ENCODE data around the gene TAF1C. TPM values are rescaled to one million over a fixed set of nuclear protein-coding genes. Genes with fewer than 3 reads are reported as not detected.
"Not testable (repeated sequence)": the region's sequence is repeated elsewhere in the genome, so short reads cannot be mapped to it uniquely, and the experiment has no call there.

TAF1C gene
- total and polyA plus RNA-seq, 3 donors from 2014 or later: 42.1 to 101 (median 101) TPM

DNA sequence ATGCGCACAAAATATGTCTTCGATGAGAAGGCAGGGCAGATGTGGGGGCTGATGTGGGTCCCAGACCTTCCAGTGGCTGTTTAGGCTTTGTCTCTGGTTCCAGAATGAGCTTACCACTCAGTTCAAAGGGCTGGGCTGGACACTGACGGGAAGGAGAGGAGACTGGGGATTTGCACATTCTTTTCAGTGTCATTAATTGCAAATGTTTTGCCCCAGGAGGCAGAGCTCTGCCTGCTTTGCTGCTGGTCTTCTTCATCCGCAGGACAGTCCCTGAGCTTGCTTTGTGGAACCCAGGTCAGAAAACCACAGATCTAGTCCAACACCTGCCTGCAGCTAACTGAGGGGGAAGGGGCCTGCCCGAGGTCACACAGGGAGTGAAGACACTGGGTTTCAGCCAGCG lies 32.1 kb upstream of the TAF1C start:
- H3K4me1 ChIP-seq: no peaks in the 10 kb centered on the region
- H3K9me3 ChIP-seq: no peaks in the 10 kb centered on the region
- WGBS, 2 donors: 89 to 94% methylated on average over 5 to 6 of the region's 6 CpGs
- H3K27ac ChIP-seq: no peak overlapping the region
- H3K27me3 ChIP-seq: no peaks in the 10 kb centered on the region
- no peak overlapping the region for H3K4me3 ChIP-seq
- intact Hi-C loops (cut with DNase I; ENCODE audit: low total_unique reads): no loop called here
- H3K36me3 ChIP-seq (ENCODE audit: low read depth, missing control alignments): no peaks in the 10 kb centered on the region
- no peak for TF ChIP-seq POLR2A (IDR thresholded peaks at IDR 0.05)
- TF ChIP-seq, protein P1, sequence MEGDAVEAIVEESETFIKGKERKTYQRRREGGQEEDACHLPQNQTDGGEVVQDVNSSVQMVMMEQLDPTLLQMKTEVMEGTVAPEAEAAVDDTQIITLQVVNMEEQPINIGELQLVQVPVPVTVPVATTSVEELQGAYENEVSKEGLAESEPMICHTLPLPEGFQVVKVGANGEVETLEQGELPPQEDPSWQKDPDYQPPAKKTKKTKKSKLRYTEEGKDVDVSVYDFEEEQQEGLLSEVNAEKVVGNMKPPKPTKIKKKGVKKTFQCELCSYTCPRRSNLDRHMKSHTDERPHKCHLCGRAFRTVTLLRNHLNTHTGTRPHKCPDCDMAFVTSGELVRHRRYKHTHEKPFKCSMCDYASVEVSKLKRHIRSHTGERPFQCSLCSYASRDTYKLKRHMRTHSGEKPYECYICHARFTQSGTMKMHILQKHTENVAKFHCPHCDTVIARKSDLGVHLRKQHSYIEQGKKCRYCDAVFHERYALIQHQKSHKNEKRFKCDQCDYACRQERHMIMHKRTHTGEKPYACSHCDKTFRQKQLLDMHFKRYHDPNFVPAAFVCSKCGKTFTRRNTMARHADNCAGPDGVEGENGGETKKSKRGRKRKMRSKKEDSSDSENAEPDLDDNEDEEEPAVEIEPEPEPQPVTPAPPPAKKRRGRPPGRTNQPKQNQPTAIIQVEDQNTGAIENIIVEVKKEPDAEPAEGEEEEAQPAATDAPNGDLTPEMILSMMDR (IDR thresholded peaks at IDR 0.05): no peak
- DNase-seq: no peak

DNA sequence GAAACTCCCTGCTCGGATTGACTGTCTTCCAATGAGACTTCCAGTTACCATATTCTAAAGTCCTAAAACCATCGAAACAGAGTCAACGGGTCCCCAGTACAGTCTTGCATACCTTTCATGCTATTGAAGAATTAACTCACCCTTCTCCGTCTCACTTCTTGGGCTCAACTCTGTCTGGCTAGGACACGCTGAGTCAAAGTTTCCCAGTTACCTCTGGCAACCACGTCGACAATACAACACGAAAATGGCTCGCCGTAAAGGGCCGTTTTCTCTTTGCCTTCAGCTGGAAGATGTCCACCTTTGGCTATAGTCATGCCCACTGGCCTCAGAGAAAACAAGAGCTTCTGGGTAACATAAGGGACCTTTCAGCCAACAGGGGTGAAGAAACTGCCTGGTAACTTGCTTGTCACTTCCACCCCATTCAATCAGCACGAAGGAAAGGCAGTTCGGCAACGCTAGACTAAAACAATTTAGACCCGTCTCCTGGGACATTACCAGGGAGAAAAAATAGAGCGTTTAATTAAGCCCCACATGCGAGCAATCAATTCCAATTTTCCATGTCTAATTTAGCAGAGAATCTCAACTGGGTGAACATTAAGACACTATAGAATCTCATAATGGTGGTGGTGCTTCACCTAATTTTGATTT lies 31.4 kb upstream of the TAF1C start:
- H3K4me3 ChIP-seq: no peak overlapping the region
- no peaks in the 10 kb centered on the region for H3K4me1 ChIP-seq
- WGBS, 2 donors: 88 to 90% methylated on average over 17 of the region's 17 CpGs
- no peaks in the 10 kb centered on the region for H3K36me3 ChIP-seq (ENCODE audit: low read depth, missing control alignments)
- no peak for DNase-seq
- TF ChIP-seq POLR2A (IDR thresholded peaks at IDR 0.05): no peak
- TF ChIP-seq, protein P1 (IDR thresholded peaks at IDR 0.05): no peak
- no peaks in the 10 kb centered on the region for H3K27me3 ChIP-seq
- intact Hi-C loops (cut with DNase I; ENCODE audit: low total_unique reads): no loop called here
- no peaks in the 10 kb centered on the region for H3K9me3 ChIP-seq
- no peak overlapping the region for H3K27ac ChIP-seq

DNA sequence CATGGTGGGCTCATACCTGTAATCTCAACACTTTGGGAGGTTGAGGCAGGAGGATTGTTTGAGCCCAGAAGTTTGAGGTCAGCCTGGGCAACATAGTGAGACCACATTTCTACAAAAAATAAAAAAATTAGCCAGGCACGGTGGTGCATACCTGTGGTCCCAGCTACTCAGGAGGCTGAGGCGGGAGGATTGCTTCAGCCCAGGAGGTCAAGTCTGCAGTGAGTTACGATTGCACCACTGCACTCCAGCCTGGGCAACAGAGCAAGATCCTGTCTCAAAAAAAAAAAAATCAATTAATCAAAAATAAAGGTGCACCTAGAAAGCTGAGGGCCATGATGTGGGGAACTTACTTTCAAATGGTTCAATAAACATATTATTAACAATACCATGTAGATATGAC lies 29.3 kb upstream of the TAF1C start:
- DNase-seq; H3K27ac ChIP-seq; H3K36me3 ChIP-seq (ENCODE audit: low read depth, missing control alignments); H3K4me3 ChIP-seq; H3K27me3 ChIP-seq; H3K4me1 ChIP-seq; intact Hi-C loops (cut with DNase I; ENCODE audit: low total_unique reads); H3K9me3 ChIP-seq: not testable (repeated sequence)
- 93 to 98% methylated on average over 3 of the region's 3 CpGs for WGBS, 2 donors

DNA sequence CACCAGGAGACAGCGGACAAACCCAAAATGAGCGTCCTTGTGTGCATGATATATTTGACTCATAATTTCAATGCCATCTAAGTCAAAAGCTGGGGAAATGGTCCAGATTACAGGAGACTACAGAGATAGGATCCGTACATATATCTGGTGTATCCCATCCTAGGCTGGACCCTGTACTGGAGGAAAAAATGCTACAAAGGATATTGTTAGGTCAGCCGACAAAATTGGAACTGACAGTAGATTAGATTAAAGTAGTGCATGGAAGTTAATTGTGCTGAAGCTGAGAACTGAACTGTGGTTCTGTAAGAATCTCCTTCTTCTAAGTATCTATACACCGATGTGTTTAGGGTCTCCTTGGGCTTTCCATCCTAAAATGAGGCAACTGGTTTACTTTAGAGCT lies 28.7 kb upstream of the TAF1C start:
- H3K9me3 ChIP-seq: no peaks in the 10 kb centered on the region
- TF ChIP-seq POLR2A (IDR thresholded peaks at IDR 0.05): no peak
- TF ChIP-seq, protein P1 (IDR thresholded peaks at IDR 0.05): no peak
- WGBS, 2 donors: 91% methylated on average over 5 of the region's 5 CpGs
- H3K4me1 ChIP-seq: no peaks in the 10 kb centered on the region
- no peak for DNase-seq
- H3K4me3 ChIP-seq: no peak overlapping the region
- no peaks in the 10 kb centered on the region for H3K36me3 ChIP-seq (ENCODE audit: low read depth, missing control alignments)
- intact Hi-C loops (cut with DNase I; ENCODE audit: low total_unique reads): no loop called here
- H3K27me3 ChIP-seq: no peaks in the 10 kb centered on the region
- no peak overlapping the region for H3K27ac ChIP-seq

DNA sequence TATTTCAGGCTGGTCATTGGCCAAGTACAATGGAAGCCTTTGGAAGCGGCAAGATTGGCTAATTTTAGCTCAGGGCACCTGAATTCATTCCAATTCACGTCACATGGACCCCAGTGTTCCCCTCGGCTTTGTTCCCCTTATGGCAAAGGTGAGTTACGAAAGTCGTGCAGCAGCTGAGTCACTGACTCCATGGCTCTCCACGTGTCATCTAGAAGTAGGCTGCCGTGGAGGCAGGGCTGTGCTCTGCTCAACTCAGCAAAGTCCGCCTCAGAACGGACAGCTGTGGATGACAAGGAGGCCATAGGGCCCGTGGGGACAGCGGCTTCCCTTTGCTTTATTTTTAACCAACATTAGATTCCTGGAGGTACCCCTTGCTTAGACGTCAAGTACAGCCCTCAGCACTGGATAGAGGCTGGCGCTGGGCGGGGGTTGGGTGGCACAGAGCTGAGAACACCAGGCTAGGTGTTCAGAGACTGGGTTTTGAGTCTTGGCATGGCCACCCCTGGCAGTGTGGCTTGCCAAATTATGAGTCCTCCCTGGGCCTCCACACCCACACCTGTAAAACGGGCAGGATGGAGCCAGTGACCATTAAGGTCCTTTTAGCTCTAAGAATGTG lies 27.7 kb upstream of the TAF1C start:
- no peaks in the 10 kb centered on the region for H3K9me3 ChIP-seq
- no peaks in the 10 kb centered on the region for H3K27me3 ChIP-seq
- H3K27ac ChIP-seq: no peak overlapping the region
- intact Hi-C loops (cut with DNase I; ENCODE audit: low total_unique reads): no loop called here
- H3K4me3 ChIP-seq: no peak overlapping the region
- DNase-seq: no peak
- WGBS, 2 donors: 89 to 90% methylated on average over 11 to 15 of the region's 15 CpGs
- no peaks in the 10 kb centered on the region for H3K4me1 ChIP-seq
- TF ChIP-seq, protein P1 (IDR thresholded peaks at IDR 0.05): no peak
- no peak for TF ChIP-seq POLR2A (IDR thresholded peaks at IDR 0.05)
- no peaks in the 10 kb centered on the region for H3K36me3 ChIP-seq (ENCODE audit: low read depth, missing control alignments)
